BJ (cell line): ENCODE results near the gene ZSCAN22. TPM values are rescaled to one million over a fixed set of nuclear protein-coding genes. Genes with fewer than 3 reads are reported as not detected.

Source experiments
- CTCF ChIA-PET: fragments of 350-600 bp; formaldehyde crosslinking; extraction: SDS; loops from one replicate; lab custom pipeline; 2021; ENCODE audit warnings: antibody characterized with exemption, inconsistent platforms; lab: Yijun Ruan, JAX
- POLR2A ChIA-PET: fragments of 300-600 bp; sonication (Branson Sonifier 250); formaldehyde crosslinking; extraction: SDS; loops from one replicate; lab custom pipeline; 2021; ENCODE audit warnings: antibody characterized with exemption; lab: Charles Lee
- DNase-seq: peaks from one replicate; pipeline ENCODE4 v3.0.0-alpha.2; 2011; ENCODE audit warnings: low read depth
- H3K27me3 ChIP-seq: 2 replicates; pipeline ENCODE4 v1.6.0; 2011; ENCODE audit warnings: low read length; ENCODE audit not compliant: control insufficient read depth, insufficient read depth
- H3K36me3 ChIP-seq: 2 replicates; pipeline ENCODE4 v1.5.1; 2011; ENCODE audit warnings: low read length; ENCODE audit not compliant: control insufficient read depth, insufficient read depth
- H3K4me3 ChIP-seq: 2 replicates; pipeline ENCODE4 v1.5.1; 2011; ENCODE audit warnings: low read depth, mild to moderate bottlenecking, control low read depth, low read length
- polyA plus RNA-seq: library from polyadenylated mRNA; depleted of rRNA; stranded (reverse); fragments of >200 nt; gene quantifications from 2 replicates; pipeline ENCODE4 v1.2.3, GENCODE V29; 2011
- TF ChIP-seq, protein P1 (sequence below): IDR thresholded peaks from 2 replicates; pipeline ENCODE4 v1.5.1; 2011; ENCODE audit warnings: low read depth, mild to moderate bottlenecking, control low read depth, inconsistent platforms, low read length, moderate library complexity; ENCODE audit not compliant: insufficient read depth

ZSCAN22 gene
- polyA plus RNA-seq, 1 experiment = 2.3 TPM

DNA sequence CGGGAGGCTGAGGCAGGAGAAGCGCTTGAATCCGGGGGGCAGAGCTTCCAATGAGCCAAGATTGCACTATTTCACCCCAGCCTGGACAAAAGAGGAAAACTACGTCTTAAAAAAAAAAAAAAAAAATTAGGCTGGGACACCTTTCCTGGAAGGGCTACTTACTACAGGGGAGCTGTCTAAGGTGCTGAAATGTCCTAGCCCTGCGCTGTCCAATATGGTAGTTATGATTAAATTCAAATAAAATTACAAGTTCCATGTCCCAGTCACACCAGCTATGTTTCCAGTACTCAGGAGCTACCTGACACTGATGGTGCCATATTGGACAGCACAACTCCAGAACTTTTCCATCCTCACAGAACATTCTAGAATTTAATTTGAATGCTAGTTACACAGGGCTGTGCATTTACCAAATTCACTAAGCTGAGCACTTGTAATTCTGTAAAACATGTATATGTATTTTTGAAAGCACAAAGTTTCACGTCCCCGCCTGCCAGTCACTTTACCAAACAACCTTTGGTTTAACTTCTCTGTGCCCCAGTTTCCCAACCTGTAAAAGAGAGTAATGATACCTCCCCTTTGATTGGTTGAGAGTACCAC, 9.2 kb upstream of the ZSCAN22 start:
- H3K27me3 ChIP-seq = no peaks in the 10 kb centered on the region
- CTCF ChIA-PET = no interaction called here
- TF ChIP-seq, protein P1, sequence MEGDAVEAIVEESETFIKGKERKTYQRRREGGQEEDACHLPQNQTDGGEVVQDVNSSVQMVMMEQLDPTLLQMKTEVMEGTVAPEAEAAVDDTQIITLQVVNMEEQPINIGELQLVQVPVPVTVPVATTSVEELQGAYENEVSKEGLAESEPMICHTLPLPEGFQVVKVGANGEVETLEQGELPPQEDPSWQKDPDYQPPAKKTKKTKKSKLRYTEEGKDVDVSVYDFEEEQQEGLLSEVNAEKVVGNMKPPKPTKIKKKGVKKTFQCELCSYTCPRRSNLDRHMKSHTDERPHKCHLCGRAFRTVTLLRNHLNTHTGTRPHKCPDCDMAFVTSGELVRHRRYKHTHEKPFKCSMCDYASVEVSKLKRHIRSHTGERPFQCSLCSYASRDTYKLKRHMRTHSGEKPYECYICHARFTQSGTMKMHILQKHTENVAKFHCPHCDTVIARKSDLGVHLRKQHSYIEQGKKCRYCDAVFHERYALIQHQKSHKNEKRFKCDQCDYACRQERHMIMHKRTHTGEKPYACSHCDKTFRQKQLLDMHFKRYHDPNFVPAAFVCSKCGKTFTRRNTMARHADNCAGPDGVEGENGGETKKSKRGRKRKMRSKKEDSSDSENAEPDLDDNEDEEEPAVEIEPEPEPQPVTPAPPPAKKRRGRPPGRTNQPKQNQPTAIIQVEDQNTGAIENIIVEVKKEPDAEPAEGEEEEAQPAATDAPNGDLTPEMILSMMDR = no peak
- H3K36me3 ChIP-seq = no peaks in the 10 kb centered on the region
- POLR2A ChIA-PET = no interaction called here
- no peak overlapping the region for H3K4me3 ChIP-seq
- no peak for DNase-seq

DNA sequence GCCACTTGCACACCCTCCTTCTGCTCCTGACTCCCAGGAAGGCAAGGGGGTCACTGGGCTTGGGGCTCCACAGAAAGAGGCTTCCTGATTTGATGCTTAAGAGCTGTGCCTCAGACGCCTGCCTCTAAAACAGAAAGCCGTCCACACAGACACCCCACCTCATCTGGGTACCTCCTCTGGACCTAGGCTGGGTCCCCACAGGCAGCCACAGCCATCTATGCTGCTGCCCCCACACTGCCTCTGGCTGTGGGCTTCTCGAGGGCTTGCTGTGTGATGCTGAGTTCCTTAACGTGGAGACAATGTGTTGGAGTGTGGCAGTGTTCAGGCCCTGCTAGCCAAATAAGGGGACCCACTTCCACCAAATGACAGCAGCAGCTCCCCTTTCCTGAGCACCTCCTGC, 8.5 kb upstream of the ZSCAN22 start:
- no peak for DNase-seq
- Histone ChIP-seq H3K27me3 (no peaks in the 10 kb centered on the region), H3K4me3 (no peak overlapping the region), H3K36me3 (no peaks in the 10 kb centered on the region)
- POLR2A ChIA-PET = no interaction called here
- TF ChIP-seq, protein P1 = no peak
- CTCF ChIA-PET = interaction anchor here (0.9 kb wide), 1 partner anchor 202 kb away, joined by 3 read pairs; the partner anchor contains the start of gene ZBTB45

DNA sequence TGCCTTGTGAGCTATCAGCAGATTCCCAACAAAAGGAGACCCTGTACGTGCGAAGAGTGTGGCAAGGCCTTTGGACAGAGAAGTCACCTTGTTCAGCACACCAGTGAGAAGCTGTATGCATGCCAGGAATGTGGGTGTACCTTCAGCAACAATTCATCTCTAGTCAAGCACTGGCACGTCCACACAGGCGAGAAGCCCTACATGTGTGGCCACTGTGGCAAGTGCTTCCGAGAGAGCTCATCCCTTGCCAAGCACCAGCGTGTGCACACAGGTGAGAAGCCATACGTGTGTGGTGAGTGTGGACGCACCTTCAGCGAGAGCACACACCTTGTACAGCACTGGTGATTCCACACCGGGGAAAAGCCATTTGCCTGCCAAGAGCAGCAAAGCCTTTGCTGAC, 7.6 kb upstream of the ZSCAN22 start:
- H3K36me3 ChIP-seq = no peaks in the 10 kb centered on the region

DNA sequence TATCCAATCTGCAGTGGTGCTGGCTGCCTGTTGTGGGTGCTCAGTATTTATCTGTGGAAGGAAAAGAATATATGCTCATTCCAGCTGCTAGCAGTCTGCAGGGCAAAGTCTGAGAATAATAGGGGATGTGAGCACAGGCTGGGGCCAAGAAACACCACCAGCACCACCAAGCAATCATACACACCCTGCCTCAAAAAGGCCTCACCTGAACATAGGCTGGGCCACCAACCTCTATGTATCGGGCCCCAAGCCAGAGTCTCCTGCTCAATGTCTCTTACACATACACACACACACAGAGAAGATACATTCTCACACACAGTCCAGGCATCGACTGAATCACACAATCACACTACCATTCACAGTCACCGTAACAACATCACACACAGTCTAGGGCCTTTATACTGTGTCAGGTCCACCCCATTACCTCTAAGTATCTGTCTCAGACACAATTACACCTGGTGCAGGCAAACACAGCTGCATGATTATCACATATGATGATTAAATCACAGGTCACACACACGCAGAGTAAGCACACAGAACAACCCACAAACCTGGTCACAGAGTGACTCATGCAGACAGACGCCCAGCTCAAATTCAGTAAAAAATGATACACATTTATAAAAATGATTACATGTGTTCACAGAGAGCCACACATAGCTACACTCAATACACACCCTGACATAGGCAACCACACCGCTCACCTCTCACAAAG, 1.3 kb upstream of the ZSCAN22 start:
- H3K27me3 ChIP-seq = no peaks in the 10 kb centered on the region
- no peak for DNase-seq
- peak overlapping the region; percentile 68 for H3K4me3 ChIP-seq
- POLR2A ChIA-PET = no interaction called here
- CTCF ChIA-PET = interaction anchor here (1.6 kb wide), 1 partner anchor 194 kb away, joined by 6 read pairs; the partner anchor contains the start of gene ZBTB45
- no peaks in the 10 kb centered on the region for H3K36me3 ChIP-seq
- TF ChIP-seq, protein P1 = no peak

More for the DNA sequence above, 7.6 kb upstream of the ZSCAN22 start:
- ChIA-PET CTCF (interaction anchor here (0.8 to 0.9 kb wide), 2 partner anchors 201 to 677 kb away, joined by 3 read pairs; partner anchors contain the start of gene ZBTB45), POLR2A (no interaction called here)
- no peaks in the 10 kb centered on the region for H3K27me3 ChIP-seq
- H3K4me3 ChIP-seq = no peak overlapping the region
- DNase-seq = no peak
- TF ChIP-seq, protein P1 = no peak

DNA sequence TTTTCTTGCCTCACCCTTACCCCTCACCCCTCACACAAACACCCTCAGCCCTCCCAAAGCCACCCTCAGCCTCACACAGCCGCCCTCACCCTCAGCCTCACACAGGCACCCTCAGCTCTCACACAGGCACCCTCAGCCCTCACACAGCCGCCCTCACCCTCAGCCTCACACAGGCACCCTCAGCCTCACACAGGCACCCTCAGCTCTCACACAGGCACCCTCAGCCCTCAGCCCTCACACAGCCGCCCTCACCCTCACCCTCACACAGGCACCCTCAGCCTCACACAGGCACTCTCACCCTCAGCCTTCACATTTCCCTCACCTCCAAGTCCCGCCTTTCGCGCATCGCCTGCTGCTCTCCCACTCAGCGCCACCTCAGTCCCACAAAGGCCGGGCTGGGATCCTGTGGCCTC, 287 bp upstream of the ZSCAN22 start:
- no peaks in the 10 kb centered on the region for H3K27me3 ChIP-seq
- ChIA-PET POLR2A (interaction anchor here (0.6 to 0.9 kb wide), 3 partner anchors 21 to 233 kb away, joined by 5 to 7 read pairs (median 6); partner anchors contain the start of gene ERVK3-1), CTCF (interaction anchor here (1.6 kb wide), 1 partner anchor 193 kb away, joined by 6 read pairs; the partner anchor contains the start of gene ZBTB45)
- DNase-seq = no peak
- TF ChIP-seq, protein P1 = no peak
- peak overlapping the region; percentile 68 for H3K4me3 ChIP-seq
- H3K36me3 ChIP-seq = no peaks in the 10 kb centered on the region
